ENCODE data around the gene RXRA.

RXRA gene

GRCh38 chr9:134286471-134287245, 39.6 kb upstream of the RXRA start:
- Histone ChIP-seq H3K4me3 (ENCODE audit: insufficient read depth, low read length, poor library complexity, severe bottlenecking) (no peak overlapping the region), H3K27me3 (ENCODE audit: low read length) (no peaks in the 10 kb centered on the region), H3K9me2 (replicated peaks; ENCODE audit: insufficient read depth, low read length) (no peaks in the 10 kb centered on the region), H2AFZ (ENCODE audit: low read depth, low read length, severe bottlenecking) (no peak overlapping the region), H3K36me3 (ENCODE audit: low read length) (no peaks in the 10 kb centered on the region), H3F3A (ENCODE audit: insufficient read depth) (no peaks in the 10 kb centered on the region), H3K79me2 (ENCODE audit: insufficient read depth, low read length) (no peaks in the 10 kb centered on the region), H3K4me2 (ENCODE audit: low read depth, low read length, poor library complexity, severe bottlenecking) (no peak overlapping the region), H3K9me3 (ENCODE audit: insufficient read depth, low read length) (no peaks in the 10 kb centered on the region), H3K9ac (ENCODE audit: low read length) (no peak overlapping the region), H3K27ac (ENCODE audit: low read depth, low read length) (no peak overlapping the region), H4K20me1 (ENCODE audit: low read depth, low read length) (no peaks in the 10 kb centered on the region)
- no peak for TF ChIP-seq EZH2phosphoT487 (conservative IDR thresholded peaks at IDR 0.05; ENCODE audit: low read length)
- no peak for TF ChIP-seq CTCF (IDR thresholded peaks at IDR 0.05; ENCODE audit: insufficient read depth, low read length, poor library complexity, severe bottlenecking)

- no peaks in the 10 kb centered on the region for H3K27me3 ChIP-seq (ENCODE audit: low read length)
- H3K36me3 ChIP-seq (ENCODE audit: low read length): no peaks in the 10 kb centered on the region
- no peak overlapping the region for H2AFZ ChIP-seq (ENCODE audit: low read depth, low read length, severe bottlenecking)
- H3K9me2 ChIP-seq (replicated peaks; ENCODE audit: insufficient read depth, low read length): no peaks in the 10 kb centered on the region
- H3K4me2 ChIP-seq (ENCODE audit: low read depth, low read length, poor library complexity, severe bottlenecking): no peak overlapping the region
- H3K79me2 ChIP-seq (ENCODE audit: insufficient read depth, low read length): no peaks in the 10 kb centered on the region
- H3K4me3 ChIP-seq (ENCODE audit: insufficient read depth, low read length, poor library complexity, severe bottlenecking): no peak overlapping the region
- no peak overlapping the region for H3K9ac ChIP-seq (ENCODE audit: low read length)
- H4K20me1 ChIP-seq (ENCODE audit: low read depth, low read length): no peaks in the 10 kb centered on the region
- TF ChIP-seq CTCF (IDR thresholded peaks at IDR 0.05; ENCODE audit: insufficient read depth, low read length, poor library complexity, severe bottlenecking): no peak
- no peak for TF ChIP-seq EZH2phosphoT487 (conservative IDR thresholded peaks at IDR 0.05; ENCODE audit: low read length)
- H3F3A ChIP-seq (ENCODE audit: insufficient read depth): no peaks in the 10 kb centered on the region
- H3K27ac ChIP-seq (ENCODE audit: low read depth, low read length): no peak overlapping the region
- no peaks in the 10 kb centered on the region for H3K9me3 ChIP-seq (ENCODE audit: insufficient read depth, low read length)
Observed at GRCh38 chr9:134287591-134288491, 38.4 kb upstream of the RXRA start.

- H3K27ac ChIP-seq (ENCODE audit: low read depth, low read length): no peak overlapping the region
- no peak for TF ChIP-seq CTCF (IDR thresholded peaks at IDR 0.05; ENCODE audit: insufficient read depth, low read length, poor library complexity, severe bottlenecking)
- TF ChIP-seq EZH2phosphoT487 (conservative IDR thresholded peaks at IDR 0.05; ENCODE audit: low read length): no peak
- no peak overlapping the region for H3K4me2 ChIP-seq (ENCODE audit: low read depth, low read length, poor library complexity, severe bottlenecking)
- H3K36me3 ChIP-seq (ENCODE audit: low read length): no peaks in the 10 kb centered on the region
- H3K4me3 ChIP-seq (ENCODE audit: insufficient read depth, low read length, poor library complexity, severe bottlenecking): no peak overlapping the region
- H3K9me2 ChIP-seq (replicated peaks; ENCODE audit: insufficient read depth, low read length): no peaks in the 10 kb centered on the region
- no peaks in the 10 kb centered on the region for H3K27me3 ChIP-seq (ENCODE audit: low read length)
- no peaks in the 10 kb centered on the region for H4K20me1 ChIP-seq (ENCODE audit: low read depth, low read length)
- no peaks in the 10 kb centered on the region for H3K79me2 ChIP-seq (ENCODE audit: insufficient read depth, low read length)
- H3F3A ChIP-seq (ENCODE audit: insufficient read depth): no peaks in the 10 kb centered on the region
- no peaks in the 10 kb centered on the region for H3K9me3 ChIP-seq (ENCODE audit: insufficient read depth, low read length)
- H3K9ac ChIP-seq (ENCODE audit: low read length): no peak overlapping the region
- no peak overlapping the region for H2AFZ ChIP-seq (ENCODE audit: low read depth, low read length, severe bottlenecking)
Observed at GRCh38 chr9:134288746-134289145, 37.5 kb upstream of the RXRA start.

All from SU-DHL-6 (cell line).